ENCODE measurements around the gene FOXO1. TPM values are rescaled to one million over a fixed set of nuclear protein-coding genes. Genes with fewer than 3 reads are reported as not detected.

Gene FOXO1
- total RNA-seq, 1 donor from 2014 or later, result 31.7 TPM

DNA sequence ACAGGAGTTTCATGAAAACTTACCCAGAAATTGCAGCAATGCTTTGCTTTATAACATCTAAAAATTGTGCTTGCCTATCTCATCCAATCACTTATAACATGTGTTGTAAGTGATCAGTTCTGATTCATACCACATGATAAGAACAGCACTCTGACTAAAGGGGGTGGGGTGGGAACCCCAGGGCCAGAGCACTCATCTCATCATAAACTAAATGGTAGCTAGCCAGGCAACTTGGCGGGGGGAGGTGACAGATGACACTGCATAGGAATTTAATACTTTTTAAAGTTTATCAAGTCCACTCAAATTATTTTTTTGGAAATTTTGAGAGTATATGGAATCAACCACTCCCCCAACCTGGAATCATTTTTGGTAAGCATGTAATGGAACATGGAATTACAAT, 42.1 kb downstream of the FOXO1 start:
- DNase-seq (ENCODE audit: low spot score in 2 of 2, unreplicated experiment in 2 of 2), result no peak
- Mint-ChIP-seq H3K27ac (peak overlapping the region; percentile 76), H3K36me3 (peaks cover 6% of the 10 kb centered on the region), H3K4me3 (no peak overlapping the region), H3K4me1 (peaks cover 35% of the 10 kb centered on the region), H3K27me3 (ENCODE audit: low read depth) (no peaks in the 10 kb centered on the region), H3K9me3 (no peaks in the 10 kb centered on the region)
- TF ChIP-seq, protein P1, sequence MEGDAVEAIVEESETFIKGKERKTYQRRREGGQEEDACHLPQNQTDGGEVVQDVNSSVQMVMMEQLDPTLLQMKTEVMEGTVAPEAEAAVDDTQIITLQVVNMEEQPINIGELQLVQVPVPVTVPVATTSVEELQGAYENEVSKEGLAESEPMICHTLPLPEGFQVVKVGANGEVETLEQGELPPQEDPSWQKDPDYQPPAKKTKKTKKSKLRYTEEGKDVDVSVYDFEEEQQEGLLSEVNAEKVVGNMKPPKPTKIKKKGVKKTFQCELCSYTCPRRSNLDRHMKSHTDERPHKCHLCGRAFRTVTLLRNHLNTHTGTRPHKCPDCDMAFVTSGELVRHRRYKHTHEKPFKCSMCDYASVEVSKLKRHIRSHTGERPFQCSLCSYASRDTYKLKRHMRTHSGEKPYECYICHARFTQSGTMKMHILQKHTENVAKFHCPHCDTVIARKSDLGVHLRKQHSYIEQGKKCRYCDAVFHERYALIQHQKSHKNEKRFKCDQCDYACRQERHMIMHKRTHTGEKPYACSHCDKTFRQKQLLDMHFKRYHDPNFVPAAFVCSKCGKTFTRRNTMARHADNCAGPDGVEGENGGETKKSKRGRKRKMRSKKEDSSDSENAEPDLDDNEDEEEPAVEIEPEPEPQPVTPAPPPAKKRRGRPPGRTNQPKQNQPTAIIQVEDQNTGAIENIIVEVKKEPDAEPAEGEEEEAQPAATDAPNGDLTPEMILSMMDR (IDR thresholded peaks at IDR 0.05; ENCODE audit: unreplicated experiment), result no peak

- Mint-ChIP-seq H3K4me3 (no peak overlapping the region), H3K27ac (peak overlapping the region; percentile 10), H3K9me3 (no peaks in the 10 kb centered on the region), H3K4me1 (peaks cover 42% of the 10 kb centered on the region), H3K36me3 (peaks cover 3% of the 10 kb centered on the region), H3K27me3 (ENCODE audit: low read depth) (no peaks in the 10 kb centered on the region)
- DNase-seq (ENCODE audit: low spot score in 2 of 2, unreplicated experiment in 2 of 2), result no peak
- TF ChIP-seq, protein P1 (IDR thresholded peaks at IDR 0.05; ENCODE audit: unreplicated experiment), result no peak
These were observed 43.7 kb downstream of the FOXO1 start for GRCh38 chr13:40622761-40623160.

DNA sequence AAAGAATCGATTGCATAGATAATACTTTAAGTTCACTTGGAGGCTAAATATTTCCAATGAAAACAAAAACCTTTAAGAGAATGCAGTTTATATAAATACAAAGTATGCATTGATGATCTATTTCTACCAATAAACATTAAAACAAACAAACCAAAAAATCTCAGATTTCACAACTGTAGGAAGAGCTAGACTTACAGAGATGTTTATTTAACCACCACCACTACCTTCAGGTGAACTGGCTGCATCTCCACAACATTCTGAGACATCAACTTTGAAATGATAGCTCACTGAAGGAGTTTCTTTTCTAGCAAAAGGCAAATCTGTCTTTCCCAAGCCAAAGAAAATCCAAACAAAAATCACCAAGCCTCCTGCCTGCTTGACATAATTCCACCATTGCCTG, 44.2 kb downstream of the FOXO1 start:
- no peaks in the 10 kb centered on the region for H3K27me3 Mint-ChIP-seq (ENCODE audit: low read depth)
- peak overlapping the region; percentile 10 for H3K27ac Mint-ChIP-seq
- no peak overlapping the region for H3K4me3 Mint-ChIP-seq
- peaks cover 3% of the 10 kb centered on the region for H3K36me3 Mint-ChIP-seq
- no peaks in the 10 kb centered on the region for H3K9me3 Mint-ChIP-seq
- TF ChIP-seq, protein P1 (IDR thresholded peaks at IDR 0.05; ENCODE audit: unreplicated experiment), result no peak
- peaks cover 42% of the 10 kb centered on the region for H3K4me1 Mint-ChIP-seq
- DNase-seq (ENCODE audit: low spot score in 2 of 2, unreplicated experiment in 2 of 2), result no peak

DNA sequence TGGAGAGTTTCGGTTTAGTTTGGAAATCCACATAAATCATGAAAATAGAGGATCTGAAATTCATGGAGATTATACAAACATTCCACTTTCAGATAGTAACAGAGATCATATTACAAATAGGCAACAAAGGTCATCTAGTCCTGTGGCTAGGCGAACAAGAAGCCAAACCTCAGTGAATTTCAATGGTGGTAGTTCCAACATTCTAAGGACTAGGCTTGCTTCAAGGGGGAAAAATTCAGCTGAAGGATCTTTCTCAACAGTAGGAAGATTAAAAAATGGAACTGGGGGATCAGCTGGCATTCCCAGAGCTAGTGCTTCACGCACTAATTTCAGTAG, 47.0 kb downstream of the FOXO1 start:
- H3K27me3 Mint-ChIP-seq (ENCODE audit: low read depth), result no peaks in the 10 kb centered on the region
- TF ChIP-seq, protein P1 (IDR thresholded peaks at IDR 0.05; ENCODE audit: unreplicated experiment), result no peak
- H3K4me3 Mint-ChIP-seq, result no peak overlapping the region
- peak overlapping the region; percentile 62 for H3K27ac Mint-ChIP-seq
- peaks cover 3% of the 10 kb centered on the region for H3K36me3 Mint-ChIP-seq
- H3K9me3 Mint-ChIP-seq, result no peaks in the 10 kb centered on the region
- H3K4me1 Mint-ChIP-seq, result peaks cover 56% of the 10 kb centered on the region
- no peak for DNase-seq (ENCODE audit: low spot score in 2 of 2, unreplicated experiment in 2 of 2)

- H3K9me3 Mint-ChIP-seq, result no peaks in the 10 kb centered on the region
- no peaks in the 10 kb centered on the region for H3K27me3 Mint-ChIP-seq (ENCODE audit: low read depth)
- no peak overlapping the region for H3K4me3 Mint-ChIP-seq
- DNase-seq (ENCODE audit: low spot score in 2 of 2, unreplicated experiment in 2 of 2), result no peak
- peaks cover 53% of the 10 kb centered on the region for H3K4me1 Mint-ChIP-seq
- H3K27ac Mint-ChIP-seq, result peak overlapping the region; percentile 62
- TF ChIP-seq, protein P1 (IDR thresholded peaks at IDR 0.05; ENCODE audit: unreplicated experiment), result no peak
- peaks cover 3% of the 10 kb centered on the region for H3K36me3 Mint-ChIP-seq
These were observed 47.6 kb downstream of the FOXO1 start for GRCh38 chr13:40618581-40619478.
